Measurements from ENCODE around the gene KIF2A.

KIF2A gene

GRCh38 chr5:62372600-62372999 lies 66.6 kb downstream of the KIF2A start:
- TF ChIP-seq CTCF (conservative IDR thresholded peaks at IDR 0.05; ENCODE audit: low read length): no peak
- no peak overlapping the region for H3K4me3 ChIP-seq (ENCODE audit: low read length)
- DNase-seq (ENCODE audit: low read depth): no peak

GRCh38 chr5:62373382-62373781 lies 67.4 kb downstream of the KIF2A start:
- no peak overlapping the region for H3K4me3 ChIP-seq (ENCODE audit: low read length)
- TF ChIP-seq CTCF (conservative IDR thresholded peaks at IDR 0.05; ENCODE audit: low read length): no peak
- no peak for DNase-seq (ENCODE audit: low read depth)

GRCh38 chr5:62374090-62374489 lies 68.1 kb downstream of the KIF2A start:
- DNase-seq (ENCODE audit: low read depth): no peak
- TF ChIP-seq CTCF (conservative IDR thresholded peaks at IDR 0.05; ENCODE audit: low read length): no peak
- H3K4me3 ChIP-seq (ENCODE audit: low read length): no peak overlapping the region

DNA sequence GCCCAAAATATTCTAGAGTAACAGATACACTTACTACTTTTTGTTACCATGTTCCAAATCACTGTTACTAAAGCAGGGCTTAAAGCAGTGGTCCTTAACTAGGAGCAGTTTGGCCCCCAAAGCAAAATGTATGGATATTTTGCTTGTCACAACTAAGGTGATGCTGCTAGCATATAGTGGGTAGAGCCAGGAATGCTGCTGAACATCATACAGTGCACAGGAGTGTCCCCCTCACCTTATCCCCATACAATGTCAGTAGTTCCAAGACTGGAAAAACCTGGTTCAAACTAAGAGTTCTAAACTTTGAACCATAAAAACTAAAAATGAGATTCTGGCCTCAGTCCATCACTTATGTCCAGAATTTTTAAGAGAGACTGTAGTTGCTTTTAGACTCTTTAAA lies 69.6 kb downstream of the KIF2A start:
- no peak for DNase-seq (ENCODE audit: low read depth)
- H3K4me3 ChIP-seq (ENCODE audit: low read length): no peak overlapping the region
- no peak for TF ChIP-seq CTCF (conservative IDR thresholded peaks at IDR 0.05; ENCODE audit: low read length)

DNA sequence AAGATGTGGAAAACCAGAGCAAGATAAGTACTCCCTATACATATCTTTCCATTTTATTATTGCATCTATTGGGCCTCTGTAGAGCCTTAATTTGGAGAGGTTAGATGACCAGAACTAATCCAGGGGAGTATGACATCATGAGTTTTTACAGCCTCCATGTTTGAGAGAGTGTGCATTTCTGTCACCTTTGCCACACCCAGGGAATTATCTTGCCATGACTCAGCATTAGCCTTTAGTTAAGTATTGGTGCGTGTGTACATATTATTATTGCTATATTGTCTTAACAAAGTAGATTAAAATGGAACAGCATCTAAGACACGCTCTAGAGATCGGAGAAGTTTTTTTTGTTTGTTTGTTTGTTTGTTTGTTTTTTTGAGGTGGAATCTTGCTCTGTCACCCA lies 70.1 kb downstream of the KIF2A start:
- no peak for DNase-seq (ENCODE audit: low read depth)
- no peak overlapping the region for H3K4me3 ChIP-seq (ENCODE audit: low read length)
- TF ChIP-seq CTCF (conservative IDR thresholded peaks at IDR 0.05; ENCODE audit: low read length): no peak

DNA sequence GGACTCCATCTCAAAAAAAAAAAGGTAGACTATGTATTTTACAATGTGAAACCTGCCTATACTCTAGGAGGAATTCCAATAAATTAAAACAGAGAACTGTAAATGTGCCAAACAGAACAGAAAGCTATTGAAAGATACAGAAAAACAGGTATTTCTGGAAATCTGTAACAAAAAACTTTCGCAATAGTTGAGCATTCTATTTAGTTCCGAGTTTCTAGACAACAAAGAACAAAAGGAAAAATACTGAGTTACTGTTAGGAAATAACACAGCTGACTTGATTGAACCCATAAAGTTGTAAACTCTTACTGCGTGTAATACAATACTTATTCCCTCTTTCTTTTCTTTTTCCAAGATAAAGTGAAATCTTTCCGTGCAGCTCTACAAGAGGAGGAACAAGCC lies 79.1 kb downstream of the KIF2A start:
- TF ChIP-seq CTCF (conservative IDR thresholded peaks at IDR 0.05; ENCODE audit: low read length): no peak
- no peak overlapping the region for H3K4me3 ChIP-seq (ENCODE audit: low read length)
- no peak for DNase-seq (ENCODE audit: low read depth)

DNA sequence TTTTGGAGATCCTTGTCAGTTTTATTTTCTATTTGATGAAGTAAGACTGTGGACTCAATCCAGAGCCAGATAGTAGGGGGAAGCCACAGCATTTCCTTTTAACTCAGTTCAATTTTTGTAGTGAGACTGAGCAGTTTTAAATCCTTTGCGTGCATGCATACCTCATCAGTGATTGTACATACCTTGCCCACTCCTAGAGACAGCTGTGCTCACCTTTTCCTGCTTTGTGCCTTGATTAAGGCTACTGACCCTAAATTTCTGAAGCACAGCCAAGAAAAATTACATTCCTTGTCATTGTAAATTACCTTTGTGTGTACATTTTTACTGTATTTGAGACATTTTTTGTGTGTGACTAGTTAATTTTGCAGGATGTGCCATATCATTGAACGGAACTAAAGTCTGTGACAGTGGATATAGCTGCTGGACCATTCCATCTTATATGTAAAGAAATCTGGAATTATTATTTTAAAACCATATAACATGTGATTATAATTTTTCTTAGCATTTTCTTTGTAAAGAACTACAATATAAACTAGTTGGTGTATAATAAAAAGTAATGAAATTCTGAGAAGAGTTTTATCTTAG lies 79.9 kb downstream of the KIF2A start:
- TF ChIP-seq CTCF (conservative IDR thresholded peaks at IDR 0.05; ENCODE audit: low read length): no peak
- DNase-seq (ENCODE audit: low read depth): no peak
- H3K4me3 ChIP-seq (ENCODE audit: low read length): no peak overlapping the region

Measured in AG10803 (cell line).